ENCODE results near the gene BCOR.

Gene BCOR

GRCh38 chrX:40010550-40011321 is 87.0 kb downstream of the BCOR start:
- Histone ChIP-seq H3K27ac (ENCODE audit: low read depth, low read length) (no peak overlapping the region), H3K9me3 (ENCODE audit: low read length) (peaks cover 2% of the 10 kb centered on the region), H3K27me3 (ENCODE audit: control insufficient read depth in 1 of 2, insufficient read depth in 2 of 2, low read length in 2 of 2) (peaks cover 2 to 67% of the 10 kb centered on the region in 2 donors), H3K36me3 (ENCODE audit: insufficient read depth, low read length) (no peaks in the 10 kb centered on the region), H3K4me3 (ENCODE audit: low read depth in 1 of 2, low read length in 2 of 2) (no peak overlapping the region), H3K9ac (ENCODE audit: low read length) (no peak overlapping the region), H3K4me1 (ENCODE audit: insufficient read depth, low read length) (no peaks in the 10 kb centered on the region)

- Histone ChIP-seq H3K4me1 (ENCODE audit: insufficient read depth, low read length) (no peaks in the 10 kb centered on the region), H3K9me3 (ENCODE audit: low read length) (no peaks in the 10 kb centered on the region)
Measured at GRCh38 chrX:40009890-40010289, 87.9 kb downstream of the BCOR start.

GRCh38 chrX:40009462-40009851 is 88.3 kb downstream of the BCOR start:
- Histone ChIP-seq H3K27ac (ENCODE audit: low read depth, low read length) (no peak overlapping the region), H3K9me3 (ENCODE audit: low read length) (no peaks in the 10 kb centered on the region), H3K9ac (ENCODE audit: low read length) (no peak overlapping the region), H3K27me3 (ENCODE audit: control insufficient read depth in 1 of 2, insufficient read depth in 2 of 2, low read length in 2 of 2) (peaks cover 0 to 70% of the 10 kb centered on the region in 2 donors), H3K36me3 (ENCODE audit: insufficient read depth, low read length) (no peaks in the 10 kb centered on the region), H3K4me3 (ENCODE audit: low read depth in 1 of 2, low read length in 2 of 2) (peak overlapping the region in 1 of 2 donors; percentile 18), H3K4me1 (ENCODE audit: insufficient read depth, low read length) (no peaks in the 10 kb centered on the region)

More at GRCh38 chrX:40009890-40010289, 87.9 kb downstream of the BCOR start:
- H3K27me3 ChIP-seq (ENCODE audit: control insufficient read depth in 1 of 2, insufficient read depth in 2 of 2, low read length in 2 of 2), result peaks cover 0 to 70% of the 10 kb centered on the region in 2 donors
- peak overlapping the region in 1 of 2 donors; percentile 18 for H3K4me3 ChIP-seq (ENCODE audit: low read depth in 1 of 2, low read length in 2 of 2)
- H3K9ac ChIP-seq (ENCODE audit: low read length), result no peak overlapping the region
- H3K27ac ChIP-seq (ENCODE audit: low read depth, low read length), result no peak overlapping the region
- H3K36me3 ChIP-seq (ENCODE audit: insufficient read depth, low read length), result no peaks in the 10 kb centered on the region

GRCh38 chrX:40008791-40009461 is 88.8 kb downstream of the BCOR start:
- Histone ChIP-seq H3K27me3 (ENCODE audit: control insufficient read depth in 1 of 2, insufficient read depth in 2 of 2, low read length in 2 of 2) (peaks cover 0 to 66% of the 10 kb centered on the region in 2 donors), H3K36me3 (ENCODE audit: insufficient read depth, low read length) (no peaks in the 10 kb centered on the region), H3K9me3 (ENCODE audit: low read length) (no peaks in the 10 kb centered on the region), H3K27ac (ENCODE audit: low read depth, low read length) (no peak overlapping the region), H3K4me1 (ENCODE audit: insufficient read depth, low read length) (no peaks in the 10 kb centered on the region), H3K4me3 (ENCODE audit: low read depth in 1 of 2, low read length in 2 of 2) (peak overlapping the region; percentile 7 to 18), H3K9ac (ENCODE audit: low read length) (no peak overlapping the region)

- H3K9ac ChIP-seq (ENCODE audit: low read length), result no peak overlapping the region
- no peak overlapping the region for H3K27ac ChIP-seq (ENCODE audit: low read depth, low read length)
- no peaks in the 10 kb centered on the region for H3K4me1 ChIP-seq (ENCODE audit: insufficient read depth, low read length)
- no peaks in the 10 kb centered on the region for H3K9me3 ChIP-seq (ENCODE audit: low read length)
- no peaks in the 10 kb centered on the region for H3K36me3 ChIP-seq (ENCODE audit: insufficient read depth, low read length)
- H3K4me3 ChIP-seq (ENCODE audit: low read depth in 1 of 2, low read length in 2 of 2), result no peak overlapping the region
- H3K27me3 ChIP-seq (ENCODE audit: control insufficient read depth in 1 of 2, insufficient read depth in 2 of 2, low read length in 2 of 2), result peaks cover 0 to 58% of the 10 kb centered on the region in 2 donors
Measured at GRCh38 chrX:40007756-40008705, 89.7 kb downstream of the BCOR start.

- H3K9ac ChIP-seq (ENCODE audit: low read length), result no peak overlapping the region
- no peak overlapping the region for H3K27ac ChIP-seq (ENCODE audit: low read depth, low read length)
- H3K4me3 ChIP-seq (ENCODE audit: low read depth in 1 of 2, low read length in 2 of 2), result no peak overlapping the region
- no peaks in the 10 kb centered on the region for H3K9me3 ChIP-seq (ENCODE audit: low read length)
- H3K27me3 ChIP-seq (ENCODE audit: control insufficient read depth in 1 of 2, insufficient read depth in 2 of 2, low read length in 2 of 2), result peaks cover 0 to 50% of the 10 kb centered on the region in 2 donors
- no peaks in the 10 kb centered on the region for H3K4me1 ChIP-seq (ENCODE audit: insufficient read depth, low read length)
- H3K36me3 ChIP-seq (ENCODE audit: insufficient read depth, low read length), result no peaks in the 10 kb centered on the region
Measured at GRCh38 chrX:40007131-40007755, 90.5 kb downstream of the BCOR start.

GRCh38 chrX:40006106-40007017 is 91.4 kb downstream of the BCOR start:
- no peak overlapping the region for H3K9ac ChIP-seq (ENCODE audit: low read length)
- H3K4me1 ChIP-seq (ENCODE audit: insufficient read depth, low read length), result no peaks in the 10 kb centered on the region
- H3K27ac ChIP-seq (ENCODE audit: low read depth, low read length), result no peak overlapping the region
- no peak overlapping the region for H3K4me3 ChIP-seq (ENCODE audit: low read depth in 1 of 2, low read length in 2 of 2)
- peaks cover 0 to 47% of the 10 kb centered on the region in 2 donors for H3K27me3 ChIP-seq (ENCODE audit: control insufficient read depth in 1 of 2, insufficient read depth in 2 of 2, low read length in 2 of 2)
- no peaks in the 10 kb centered on the region for H3K9me3 ChIP-seq (ENCODE audit: low read length)
- no peaks in the 10 kb centered on the region for H3K36me3 ChIP-seq (ENCODE audit: insufficient read depth, low read length)

GRCh38 chrX:40005292-40006011 is 92.3 kb downstream of the BCOR start:
- H3K4me1 ChIP-seq (ENCODE audit: insufficient read depth, low read length), result no peaks in the 10 kb centered on the region
- H3K27ac ChIP-seq (ENCODE audit: low read depth, low read length), result no peak overlapping the region
- H3K27me3 ChIP-seq (ENCODE audit: control insufficient read depth in 1 of 2, insufficient read depth in 2 of 2, low read length in 2 of 2), result peaks cover 0 to 43% of the 10 kb centered on the region in 2 donors
- H3K9me3 ChIP-seq (ENCODE audit: low read length), result no peaks in the 10 kb centered on the region
- no peaks in the 10 kb centered on the region for H3K36me3 ChIP-seq (ENCODE audit: insufficient read depth, low read length)
- no peak overlapping the region for H3K9ac ChIP-seq (ENCODE audit: low read length)
- H3K4me3 ChIP-seq (ENCODE audit: low read depth in 1 of 2, low read length in 2 of 2), result no peak overlapping the region

GRCh38 chrX:40004921-40005291 is 92.9 kb downstream of the BCOR start:
- Histone ChIP-seq H3K27me3 (ENCODE audit: control insufficient read depth in 1 of 2, insufficient read depth in 2 of 2, low read length in 2 of 2) (peaks cover 0 to 39% of the 10 kb centered on the region in 2 donors), H3K9ac (ENCODE audit: low read length) (no peak overlapping the region), H3K4me3 (ENCODE audit: low read depth in 1 of 2, low read length in 2 of 2) (no peak overlapping the region), H3K4me1 (ENCODE audit: insufficient read depth, low read length) (no peaks in the 10 kb centered on the region), H3K9me3 (ENCODE audit: low read length) (no peaks in the 10 kb centered on the region), H3K27ac (ENCODE audit: low read depth, low read length) (no peak overlapping the region), H3K36me3 (ENCODE audit: insufficient read depth, low read length) (no peaks in the 10 kb centered on the region)

- H3K27ac ChIP-seq (ENCODE audit: low read depth, low read length), result no peak overlapping the region
Measured at GRCh38 chrX:40004246-40004535, 93.6 kb downstream of the BCOR start.

More at GRCh38 chrX:40004246-40004535, 93.6 kb downstream of the BCOR start:
- no peaks in the 10 kb centered on the region for H3K9me3 ChIP-seq (ENCODE audit: low read length)
- peaks cover 0 to 35% of the 10 kb centered on the region in 2 donors for H3K27me3 ChIP-seq (ENCODE audit: control insufficient read depth in 1 of 2, insufficient read depth in 2 of 2, low read length in 2 of 2)
- no peak overlapping the region for H3K4me3 ChIP-seq (ENCODE audit: low read depth in 1 of 2, low read length in 2 of 2)
- no peaks in the 10 kb centered on the region for H3K36me3 ChIP-seq (ENCODE audit: insufficient read depth, low read length)
- H3K9ac ChIP-seq (ENCODE audit: low read length), result no peak overlapping the region
- no peaks in the 10 kb centered on the region for H3K4me1 ChIP-seq (ENCODE audit: insufficient read depth, low read length)

Measured in muscle layer of colon (tissue), 2 donors.